Parathyroid adenoma (tissue), 2 donors: ENCODE data around the gene NR1H4.

ENCODE experiments used
- H2AFZ ChIP-seq: fragments of 300-600 bp; sonication (generic); one replicate; pipeline ENCODE4 v1.7.0; 2017; ENCODE audit warnings: antibody characterized with exemption, mild to moderate bottlenecking
- H3K27ac ChIP-seq: fragments of 300-600 bp; sonication (generic); one replicate; pipeline ENCODE4 v1.7.0; 2017
- H3K27me3 ChIP-seq: fragments of 300-600 bp; sonication (generic); one replicate; pipeline ENCODE4 v1.7.0; 2017; ENCODE audit warnings: low read length; ENCODE audit not compliant: control insufficient read depth, insufficient read depth
- H3K36me3 ChIP-seq: fragments of 300-600 bp; sonication (generic); one replicate; pipeline ENCODE4 v1.7.0; 2017; ENCODE audit warnings: low read length; ENCODE audit not compliant: control insufficient read depth, insufficient read depth
- H3K4me1 ChIP-seq: fragments of 300-600 bp; sonication (generic); one replicate; pipeline ENCODE4 v1.7.0; 2017; ENCODE audit warnings: control low read depth
- H3K4me2 ChIP-seq: fragments of 300-600 bp; sonication (generic); one replicate; pipeline ENCODE4 v1.7.0; 2017; ENCODE audit warnings: low read length
- H3K4me3 ChIP-seq: fragments of 300-600 bp; sonication (generic); one replicate; pipeline ENCODE4 v1.7.0; 2017; ENCODE audit warnings: low read depth, low read length
- H3K79me2 ChIP-seq: fragments of 300-600 bp; sonication (generic); one replicate; pipeline ENCODE4 v1.7.0; 2017; ENCODE audit warnings: control low read depth
- H3K9ac ChIP-seq: fragments of 300-600 bp; sonication (generic); one replicate; pipeline ENCODE4 v1.7.0; 2017; ENCODE audit warnings: mild to moderate bottlenecking
- H3K9me3 ChIP-seq: fragments of 300-600 bp; sonication (generic); one replicate; pipeline ENCODE4 v1.7.0; 2017; ENCODE audit warnings: low read length; ENCODE audit not compliant: control insufficient read depth
- CTCF ChIP-seq: fragments of 300-600 bp; sonication (generic); IDR thresholded peaks from one replicate; pipeline ENCODE4 v1.7.0; 2017; ENCODE audit warnings: antibody characterized with exemption, mild to moderate bottlenecking
- donor health status: primary hyperparathyroidism.

The NR1H4 gene

GRCh38 chr12:100474617-100475016, 951 bp downstream of the NR1H4 start:
- Histone ChIP-seq H3K27ac (no peak overlapping the region), H3K4me1 (no peaks in the 10 kb centered on the region), H3K9me3 (no peaks in the 10 kb centered on the region), H3K4me3 (no peak overlapping the region), H3K27me3 (no peaks in the 10 kb centered on the region), H2AFZ (no peak overlapping the region), H3K4me2 (no peak overlapping the region), H3K9ac (no peak overlapping the region), H3K36me3 (no peaks in the 10 kb centered on the region), H3K79me2 (no peaks in the 10 kb centered on the region)
- TF ChIP-seq CTCF = no peak

- no peak overlapping the region for H2AFZ ChIP-seq
- no peak overlapping the region for H3K4me3 ChIP-seq
- H3K4me2 ChIP-seq = no peak overlapping the region
- H3K27ac ChIP-seq = no peak overlapping the region
- no peaks in the 10 kb centered on the region for H3K4me1 ChIP-seq
- no peaks in the 10 kb centered on the region for H3K79me2 ChIP-seq
- no peaks in the 10 kb centered on the region for H3K27me3 ChIP-seq
- no peak for TF ChIP-seq CTCF
- H3K9ac ChIP-seq = no peak overlapping the region
- no peaks in the 10 kb centered on the region for H3K9me3 ChIP-seq
- H3K36me3 ChIP-seq = no peaks in the 10 kb centered on the region
Measured at GRCh38 chr12:100476013-100476751, 2.5 kb downstream of the NR1H4 start.

- Histone ChIP-seq H3K4me1 (no peaks in the 10 kb centered on the region), H3K27me3 (no peaks in the 10 kb centered on the region), H3K79me2 (no peaks in the 10 kb centered on the region), H3K27ac (no peak overlapping the region), H3K4me3 (no peak overlapping the region), H3K9ac (no peak overlapping the region), H3K9me3 (no peaks in the 10 kb centered on the region), H3K4me2 (no peak overlapping the region), H2AFZ (no peak overlapping the region), H3K36me3 (no peaks in the 10 kb centered on the region)
- TF ChIP-seq CTCF = no peak
Measured at GRCh38 chr12:100481021-100481420, 7.4 kb downstream of the NR1H4 start.

- no peak overlapping the region for H3K27ac ChIP-seq
- H3K9me3 ChIP-seq = no peaks in the 10 kb centered on the region
- H3K9ac ChIP-seq = no peak overlapping the region
- H2AFZ ChIP-seq = no peak overlapping the region
- no peak overlapping the region for H3K4me2 ChIP-seq
- H3K27me3 ChIP-seq = no peaks in the 10 kb centered on the region
- H3K4me3 ChIP-seq = no peak overlapping the region
- no peaks in the 10 kb centered on the region for H3K79me2 ChIP-seq
- no peaks in the 10 kb centered on the region for H3K36me3 ChIP-seq
- TF ChIP-seq CTCF = no peak
- H3K4me1 ChIP-seq = no peaks in the 10 kb centered on the region
Measured at GRCh38 chr12:100484183-100484886, 10.7 kb downstream of the NR1H4 start.
